ENCODE data around the gene UTF1. TPM values are rescaled to one million over a fixed set of nuclear protein-coding genes. Genes with fewer than 3 reads are reported as not detected.
"Not testable (repeated sequence)": the region's sequence is repeated elsewhere in the genome, so short reads cannot be mapped to it uniquely, and the experiment has no call there.

The UTF1 gene
- total RNA-seq, 1 experiment from 2014 or later: 8.8 TPM

- Histone ChIP-seq H3K36me3 (replicated peaks; ENCODE audit: control insufficient read depth, insufficient read depth, low read length) (no peaks in the 10 kb centered on the region), H3K4me3 (ENCODE audit: insufficient read depth, low read depth, low read length) (peak overlapping the region; percentile 56)
- DNase-seq: peak; percentile 99
Observed at GRCh38 chr10:133261726-133262325, 31.8 kb downstream of the UTF1 start.

GRCh38 chr10:133262696-133263095 lies 32.7 kb downstream of the UTF1 start:
- no peak for DNase-seq
- peaks cover 14% of the 10 kb centered on the region for H3K27me3 ChIP-seq (ENCODE audit: control insufficient read depth, insufficient read depth, low read length)
- no peak overlapping the region for H3K4me3 ChIP-seq (ENCODE audit: insufficient read depth, low read depth, low read length)
- no peaks in the 10 kb centered on the region for H3K36me3 ChIP-seq (replicated peaks; ENCODE audit: control insufficient read depth, insufficient read depth, low read length)

More at GRCh38 chr10:133261726-133262325, 31.8 kb downstream of the UTF1 start:
- peaks cover 14% of the 10 kb centered on the region for H3K27me3 ChIP-seq (ENCODE audit: control insufficient read depth, insufficient read depth, low read length)

DNA sequence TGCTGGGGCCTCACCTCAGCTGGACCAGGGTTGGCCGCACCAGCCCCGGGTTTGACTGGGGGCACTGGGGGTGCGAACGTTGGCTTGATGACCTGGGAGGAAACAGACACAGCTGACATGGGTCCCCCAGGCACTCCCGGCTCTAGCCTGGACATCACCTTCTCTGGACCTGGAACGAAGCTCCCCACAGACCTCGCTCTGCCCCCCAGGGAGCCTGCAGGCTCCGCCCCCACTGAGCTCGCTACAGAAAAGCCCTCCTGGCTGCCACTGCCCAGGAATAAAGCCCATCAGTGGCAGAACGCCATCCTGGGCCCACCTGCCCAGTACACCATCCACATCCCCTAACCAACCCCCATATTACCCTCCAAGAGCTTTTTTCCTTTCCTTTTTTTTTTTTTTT lies 33.7 kb downstream of the UTF1 start:
- no peaks in the 10 kb centered on the region for H3K36me3 ChIP-seq (replicated peaks; ENCODE audit: control insufficient read depth, insufficient read depth, low read length)
- no peak overlapping the region for H3K4me3 ChIP-seq (ENCODE audit: insufficient read depth, low read depth, low read length)
- DNase-seq: no peak
- H3K27me3 ChIP-seq (ENCODE audit: control insufficient read depth, insufficient read depth, low read length): peaks cover 14% of the 10 kb centered on the region

DNA sequence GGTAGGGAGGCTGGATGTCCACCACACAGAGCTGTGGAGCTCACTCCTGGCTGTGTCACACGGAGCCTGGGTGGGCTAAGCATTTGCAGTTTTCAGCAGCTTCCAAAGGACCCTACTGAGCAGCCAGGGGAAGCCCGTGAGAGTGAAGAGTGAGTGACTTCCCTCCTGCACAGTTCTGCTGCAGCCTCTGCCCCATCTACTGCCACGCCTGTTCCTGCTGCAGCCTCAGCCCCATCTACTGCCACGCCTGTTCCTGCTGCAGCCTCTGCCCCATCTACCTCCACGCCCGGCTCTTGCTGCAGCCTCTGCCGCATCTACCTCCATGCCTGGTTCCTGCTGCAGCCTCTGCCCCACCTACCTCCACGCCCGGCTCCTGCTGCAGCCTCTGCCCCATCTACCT lies 34.4 kb downstream of the UTF1 start:
- no peak for DNase-seq
- peaks cover 14% of the 10 kb centered on the region for H3K27me3 ChIP-seq (ENCODE audit: control insufficient read depth, insufficient read depth, low read length)
- H3K4me3 ChIP-seq (ENCODE audit: insufficient read depth, low read depth, low read length): no peak overlapping the region

DNA sequence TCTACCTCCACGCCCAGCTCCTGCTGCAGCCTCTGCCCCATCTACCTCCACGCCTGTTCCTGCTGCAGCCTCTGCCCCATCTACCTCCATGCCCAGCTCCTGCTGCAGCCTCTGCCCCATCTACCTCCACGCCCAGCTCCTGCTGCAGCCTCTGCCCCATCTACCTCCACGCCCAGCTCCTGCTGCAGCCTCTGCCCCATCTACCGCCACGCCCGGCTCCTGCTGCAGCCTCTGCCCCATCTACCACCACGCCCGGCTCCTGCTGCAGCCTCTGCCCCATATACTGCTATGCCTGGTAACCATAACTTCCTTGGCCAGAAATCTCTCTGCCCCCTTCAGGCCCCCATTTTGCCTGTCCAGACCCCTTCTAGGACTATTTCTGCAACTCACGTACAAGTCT lies 35.0 kb downstream of the UTF1 start:
- H3K27me3 ChIP-seq (ENCODE audit: control insufficient read depth, insufficient read depth, low read length): peaks cover 14% of the 10 kb centered on the region
- H3K36me3 ChIP-seq (replicated peaks; ENCODE audit: control insufficient read depth, insufficient read depth, low read length); H3K4me3 ChIP-seq (ENCODE audit: insufficient read depth, low read depth, low read length); DNase-seq: not testable (repeated sequence)

More for the DNA sequence above, 34.4 kb downstream of the UTF1 start:
- no peaks in the 10 kb centered on the region for H3K36me3 ChIP-seq (replicated peaks; ENCODE audit: control insufficient read depth, insufficient read depth, low read length)

DNA sequence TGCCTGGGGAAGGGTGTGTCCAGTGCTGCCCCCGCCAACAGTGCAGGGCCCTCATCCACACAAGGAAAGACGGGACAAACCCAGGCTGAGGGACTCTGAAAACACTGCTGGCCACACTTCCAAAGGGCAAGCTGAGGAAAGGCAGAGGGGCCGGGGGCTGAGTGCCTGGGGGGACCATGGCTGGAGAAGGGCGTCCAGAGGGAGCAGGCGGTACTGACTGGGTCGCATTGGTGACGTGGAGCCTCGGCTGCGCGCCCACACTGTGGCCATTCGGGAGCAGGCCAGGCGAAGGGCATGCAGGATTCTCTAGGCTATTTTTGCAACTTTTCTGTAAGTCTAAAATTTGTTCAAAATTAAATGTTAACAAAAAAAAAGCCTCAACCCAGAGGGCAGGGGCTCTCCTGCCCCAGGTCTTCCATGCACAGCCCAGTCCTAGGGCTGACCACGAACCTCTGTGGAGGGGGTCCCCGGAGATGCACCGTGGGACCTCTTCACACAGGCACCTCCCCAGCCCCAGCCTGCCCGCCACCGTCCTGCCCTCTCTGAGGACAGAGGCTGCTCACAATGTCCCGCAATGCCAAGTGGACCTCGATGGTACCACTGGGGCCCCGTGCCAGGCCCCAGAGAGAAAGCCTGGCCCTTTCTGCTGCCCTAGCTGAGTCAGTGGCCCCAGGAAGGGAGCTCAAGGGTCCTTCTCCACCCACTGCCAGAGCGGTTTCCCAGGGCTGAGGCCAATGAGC lies 36.2 kb downstream of the UTF1 start:
- no peaks in the 10 kb centered on the region for H3K36me3 ChIP-seq (replicated peaks; ENCODE audit: control insufficient read depth, insufficient read depth, low read length)

DNA sequence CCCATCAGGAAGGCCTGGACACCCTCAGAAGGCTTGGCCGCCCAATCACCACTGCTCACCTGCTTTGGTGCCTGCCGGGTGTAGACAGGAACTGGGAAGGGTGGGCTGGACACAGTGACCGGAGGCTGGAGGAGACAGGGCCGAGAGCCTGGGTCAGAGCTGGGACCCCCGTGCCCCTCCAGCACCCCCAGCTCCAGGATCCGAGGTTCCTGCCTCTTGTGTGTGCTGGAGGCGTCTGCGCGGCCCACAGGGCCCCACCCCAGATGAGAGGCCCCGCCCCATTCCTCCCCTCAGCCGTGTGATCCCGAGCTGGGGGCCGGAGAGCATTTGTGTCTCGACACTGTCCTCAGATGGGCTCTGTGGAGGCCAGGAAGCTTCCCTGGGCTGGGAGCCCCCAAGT lies 37.3 kb downstream of the UTF1 start:
- H3K27me3 ChIP-seq (ENCODE audit: control insufficient read depth, insufficient read depth, low read length): peaks cover 13% of the 10 kb centered on the region
- peak; percentile 84 for DNase-seq
- H3K36me3 ChIP-seq (replicated peaks; ENCODE audit: control insufficient read depth, insufficient read depth, low read length): no peaks in the 10 kb centered on the region
- H3K4me3 ChIP-seq (ENCODE audit: insufficient read depth, low read depth, low read length): no peak overlapping the region

More for the DNA sequence above, 36.2 kb downstream of the UTF1 start:
- Histone ChIP-seq H3K27me3 (ENCODE audit: control insufficient read depth, insufficient read depth, low read length) (peaks cover 14% of the 10 kb centered on the region), H3K4me3 (ENCODE audit: insufficient read depth, low read depth, low read length) (no peak overlapping the region)
- DNase-seq: no peak

DNA sequence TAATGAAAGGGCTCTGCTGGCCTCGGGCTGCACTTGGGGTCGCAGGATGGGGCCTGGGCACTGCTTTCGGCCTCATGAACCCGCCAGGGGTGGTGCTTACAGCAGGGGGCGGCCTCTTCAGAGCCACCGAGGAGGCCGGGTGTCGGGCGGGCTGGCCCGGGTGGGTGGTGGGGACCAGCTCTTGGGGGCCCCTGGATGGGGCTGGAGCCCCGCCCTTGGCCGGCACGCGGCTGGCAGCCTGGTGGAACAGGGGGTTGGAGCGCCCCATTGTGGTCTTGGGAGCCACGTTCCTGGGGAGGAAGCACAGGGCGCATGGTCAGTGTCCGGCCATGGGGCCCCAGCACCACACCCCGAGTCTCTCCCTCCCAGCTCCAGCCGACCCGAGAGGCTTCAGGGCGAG lies 37.8 kb downstream of the UTF1 start:
- H3K36me3 ChIP-seq (replicated peaks; ENCODE audit: control insufficient read depth, insufficient read depth, low read length): no peaks in the 10 kb centered on the region
- peak; percentile 84 for DNase-seq
- no peak overlapping the region for H3K4me3 ChIP-seq (ENCODE audit: insufficient read depth, low read depth, low read length)
- peaks cover 7% of the 10 kb centered on the region for H3K27me3 ChIP-seq (ENCODE audit: control insufficient read depth, insufficient read depth, low read length)

- DNase-seq: no peak
- H3K36me3 ChIP-seq (replicated peaks; ENCODE audit: control insufficient read depth, insufficient read depth, low read length): no peaks in the 10 kb centered on the region
- peaks cover 2% of the 10 kb centered on the region; the same call in 1 of the 2 replicates for H3K27me3 ChIP-seq (ENCODE audit: control insufficient read depth, insufficient read depth, low read length)
- no peak overlapping the region for H3K4me3 ChIP-seq (ENCODE audit: insufficient read depth, low read depth, low read length)
Observed at GRCh38 chr10:133268532-133268931, 38.5 kb downstream of the UTF1 start.

- H3K4me3 ChIP-seq (ENCODE audit: insufficient read depth, low read depth, low read length): no peak overlapping the region
- peaks cover 1% of the 10 kb centered on the region; the same call in 1 of the 2 replicates for H3K27me3 ChIP-seq (ENCODE audit: control insufficient read depth, insufficient read depth, low read length)
- no peaks in the 10 kb centered on the region for H3K36me3 ChIP-seq (replicated peaks; ENCODE audit: control insufficient read depth, insufficient read depth, low read length)
- no peak for DNase-seq
Observed at GRCh38 chr10:133269367-133269766, 39.4 kb downstream of the UTF1 start.

- no peak overlapping the region for H3K4me3 ChIP-seq (ENCODE audit: insufficient read depth, low read depth, low read length)
- H3K27me3 ChIP-seq (ENCODE audit: control insufficient read depth, insufficient read depth, low read length): no peaks in the 10 kb centered on the region
- no peak for DNase-seq
- no peaks in the 10 kb centered on the region for H3K36me3 ChIP-seq (replicated peaks; ENCODE audit: control insufficient read depth, insufficient read depth, low read length)
Observed at GRCh38 chr10:133270204-133270603, 40.2 kb downstream of the UTF1 start.

DNA sequence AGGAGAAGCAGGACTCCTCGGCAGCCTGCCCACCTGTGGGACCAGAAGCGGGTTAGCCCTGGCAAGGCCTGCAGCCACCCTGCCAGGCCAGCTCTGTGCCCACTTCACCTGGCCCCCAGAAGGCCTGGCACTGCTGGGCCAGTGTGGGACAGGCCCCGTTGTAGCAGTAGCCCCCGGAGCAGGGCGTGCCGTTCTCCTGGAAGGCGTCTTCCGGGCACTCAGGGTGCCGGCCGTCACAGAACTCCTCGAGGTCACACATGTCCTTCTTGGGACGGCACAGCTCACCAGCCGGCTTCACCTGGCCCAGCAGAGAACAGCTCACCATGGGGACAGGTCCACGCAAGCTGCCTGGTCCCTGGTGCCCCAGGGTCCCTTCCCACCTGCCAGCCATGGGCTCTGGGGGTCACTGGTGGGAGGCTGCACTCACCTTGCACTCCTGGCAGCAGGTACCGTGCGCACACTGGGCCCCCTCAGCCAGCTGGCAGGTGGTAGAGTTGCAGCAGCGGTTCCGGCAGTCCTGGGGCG lies 40.8 kb downstream of the UTF1 start:
- no peak overlapping the region for H3K4me3 ChIP-seq (ENCODE audit: insufficient read depth, low read depth, low read length)
- no peak for DNase-seq
- H3K36me3 ChIP-seq (replicated peaks; ENCODE audit: control insufficient read depth, insufficient read depth, low read length): no peaks in the 10 kb centered on the region
- no peaks in the 10 kb centered on the region for H3K27me3 ChIP-seq (ENCODE audit: control insufficient read depth, insufficient read depth, low read length)

DNA sequence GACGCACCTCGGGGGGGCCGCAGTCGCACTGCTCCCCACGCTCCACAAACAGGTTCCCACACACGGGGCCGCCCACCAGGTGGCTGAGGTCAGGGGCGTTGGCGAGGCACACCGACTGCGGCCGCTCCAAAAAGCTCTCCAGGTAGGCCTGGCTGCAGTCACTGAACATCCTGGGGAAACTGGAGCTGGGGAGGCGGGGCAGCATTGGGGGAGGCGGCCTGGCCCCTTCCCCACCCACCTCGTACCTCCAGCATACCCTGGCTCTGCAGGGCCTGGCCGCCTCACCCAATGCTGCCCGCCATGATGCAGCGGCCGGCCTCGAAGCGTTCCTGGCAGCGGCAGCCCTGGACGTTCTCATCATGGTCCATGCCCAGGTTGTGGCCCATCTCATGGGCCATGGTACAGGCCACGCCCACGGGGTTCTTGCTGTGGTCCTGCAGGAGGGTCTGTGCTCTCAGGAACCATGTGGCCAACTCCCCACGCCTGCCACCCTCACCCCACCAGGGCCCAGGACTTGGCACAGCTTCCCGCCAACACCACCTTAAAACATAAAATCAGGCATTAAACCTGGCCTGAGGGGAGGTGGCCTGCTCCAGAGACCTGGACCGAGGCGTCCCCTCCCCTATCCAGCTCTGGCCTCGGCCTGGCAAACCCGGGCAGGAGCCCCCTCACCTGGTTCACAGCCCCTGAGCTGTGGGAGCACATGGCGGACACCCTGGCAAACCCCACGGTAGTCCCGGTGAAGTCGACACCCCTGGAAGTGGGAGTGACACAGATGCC lies 41.7 kb downstream of the UTF1 start:
- H3K27me3 ChIP-seq (ENCODE audit: control insufficient read depth, insufficient read depth, low read length): peaks cover 8% of the 10 kb centered on the region
- no peaks in the 10 kb centered on the region for H3K36me3 ChIP-seq (replicated peaks; ENCODE audit: control insufficient read depth, insufficient read depth, low read length)
- no peak overlapping the region for H3K4me3 ChIP-seq (ENCODE audit: insufficient read depth, low read depth, low read length)
- DNase-seq: peak; percentile 91

- Histone ChIP-seq H3K4me3 (ENCODE audit: insufficient read depth, low read depth, low read length) (no peak overlapping the region), H3K36me3 (replicated peaks; ENCODE audit: control insufficient read depth, insufficient read depth, low read length) (no peaks in the 10 kb centered on the region), H3K27me3 (ENCODE audit: control insufficient read depth, insufficient read depth, low read length) (peaks cover 8% of the 10 kb centered on the region)
- no peak for DNase-seq
Observed at GRCh38 chr10:133272301-133272963, 42.4 kb downstream of the UTF1 start.
